HG02798 (cell line): ENCODE data around the gene HOXB9.

Experiments
- ATAC-seq: cut with Tn5 transposase; IDR thresholded peaks from one replicate; pipeline ENCODE4 v1.9.1; 2021; ENCODE audit warnings: mild to moderate bottlenecking; ENCODE audit not compliant: unreplicated experiment, poor library complexity

The HOXB9 gene

GRCh38 chr17:48600244-48601098, 25.7 kb downstream of the HOXB9 start:
- no peak for ATAC-seq

GRCh38 chr17:48599354-48599753, 26.8 kb downstream of the HOXB9 start:
- ATAC-seq: no peak

GRCh38 chr17:48598736-48599135, 27.4 kb downstream of the HOXB9 start:
- ATAC-seq: no peak

- ATAC-seq: no peak
Observed at GRCh38 chr17:48597778-48598631, 28.2 kb downstream of the HOXB9 start.

GRCh38 chr17:48597528-48597777, 28.7 kb downstream of the HOXB9 start:
- ATAC-seq: no peak

- ATAC-seq: no peak
Observed at GRCh38 chr17:48596735-48597527, 29.2 kb downstream of the HOXB9 start.

- no peak for ATAC-seq
Observed at GRCh38 chr17:48596000-48596734, 30.0 kb downstream of the HOXB9 start.

GRCh38 chr17:48595278-48595999, 30.7 kb downstream of the HOXB9 start:
- no peak for ATAC-seq

GRCh38 chr17:48594538-48595277, 31.4 kb downstream of the HOXB9 start:
- no peak for ATAC-seq

GRCh38 chr17:48593840-48594537, 32.2 kb downstream of the HOXB9 start:
- ATAC-seq: peak; percentile 54

- ATAC-seq: no peak
Observed at GRCh38 chr17:48593126-48593829, 32.9 kb downstream of the HOXB9 start, which contains the start of gene HOXB5. Gene HOXB5 (minus strand): TSS chr17:48593779. CDS start chr17:48593682, 97 bp downstream.

GRCh38 chr17:48592577-48592976, 33.6 kb downstream of the HOXB9 start:
- ATAC-seq: no peak

GRCh38 chr17:48592057-48592514, 34.1 kb downstream of the HOXB9 start:
- ATAC-seq: no peak

GRCh38 chr17:48591255-48592056, 34.7 kb downstream of the HOXB9 start:
- no peak for ATAC-seq

- ATAC-seq: no peak
Observed at GRCh38 chr17:48590607-48591161, 35.5 kb downstream of the HOXB9 start.

GRCh38 chr17:48589831-48590606, 36.1 kb downstream of the HOXB9 start, which contains the start of gene HOXB3:
Gene HOXB3 (minus strand): TSS chr17:48590241. CDS start chr17:48552474, 37,767 bp downstream.
- ATAC-seq: no peak
